Right cardiac atrium (tissue), 5 donors: ENCODE measurements around the gene SEC24C. TPM values are rescaled to one million over a fixed set of nuclear protein-coding genes. Genes with fewer than 3 reads are reported as not detected.
"Not testable (repeated sequence)": the region's sequence is repeated elsewhere in the genome, so short reads cannot be mapped to it uniquely, and the experiment has no call there.

ENCODE experiments used
- ATAC-seq, 2 donors: fragments of 200-7000 bp; cut with Tn5 transposase; one replicate each; pipeline versions ENCODE4 v1.8.0 to v1.9.1; 2020; ENCODE audit warnings: moderate library complexity in 2 of 2, mild to moderate bottlenecking in 1 of 2
- DNase-seq, 3 donors: peaks; one replicate each; pipeline ENCODE4 v3.0.0-alpha.2; 2020
- H3K27ac ChIP-seq: one replicate; pipeline ENCODE4 v1.5.1; 2013; ENCODE audit warnings: mild to moderate bottlenecking, low read length, control low read depth, moderate library complexity
- H3K27me3 ChIP-seq: one replicate; pipeline ENCODE4 v1.6.1; 2013; ENCODE audit not compliant: control insufficient read depth, insufficient read depth
- H3K4me1 ChIP-seq: one replicate; pipeline ENCODE4 v1.6.1; 2013; ENCODE audit warnings: low read length; ENCODE audit not compliant: control insufficient read depth, insufficient read depth
- H3K4me3 ChIP-seq: one replicate; pipeline ENCODE4 v1.5.1; 2013; ENCODE audit warnings: low read length, control low read depth
- H3K9me3 ChIP-seq: one replicate; pipeline ENCODE4 v1.6.1; 2013; ENCODE audit warnings: low read length; ENCODE audit not compliant: control insufficient read depth
- WGBS: extraction: QIAGEN DNeasy Blood & Tissue Kit; methylation state at CpG from one replicate; pipeline ENCODE4 v1.1.7; 2013; 5-methylcytosine and 5-hydroxymethylcytosine counted together
- intact Hi-C, 4 donors: fragments of 100-400 bp; cut with DNase I; formaldehyde crosslinking; loops; one replicate each; pipeline versions ENCODE4 v1.11.0 to v1.14.0; 2022 to 2023
- long read RNA-seq, 4 donors: library from polyadenylated mRNA; unstranded; transcript quantifications; one replicate each; pipeline ENCODE4 v2.0.0, GENCODE V29; 2020 to 2021
- polyA plus RNA-seq: library from polyadenylated mRNA; stranded (reverse); fragments of 200-250 nt; gene quantifications from one replicate; pipeline ENCODE4 v1.2.3, GENCODE V29; 2013
- total RNA-seq, 4 donors: library from RNA; stranded (reverse); fragmentation: NEBNext Ultra II Directional; extraction: Animal tissue kit (Norgen Biotek cat#: 25700); gene quantifications; one replicate each; pipeline ENCODE4 v1.2.1, GENCODE V29; 2021
- donor health status: healthy with polysubstance abuse.
- donor health status: DM: no; HTN: yes; CAD: no.
- donor health status: DM: no; HTN: no; CAD: no.
- donor health status: DM: no; HTN: yes; CAD: no; lungs with severe emphysema.
- donor health status: DM: yes; HTN: yes; CAD: no.

The SEC24C gene, protein sequence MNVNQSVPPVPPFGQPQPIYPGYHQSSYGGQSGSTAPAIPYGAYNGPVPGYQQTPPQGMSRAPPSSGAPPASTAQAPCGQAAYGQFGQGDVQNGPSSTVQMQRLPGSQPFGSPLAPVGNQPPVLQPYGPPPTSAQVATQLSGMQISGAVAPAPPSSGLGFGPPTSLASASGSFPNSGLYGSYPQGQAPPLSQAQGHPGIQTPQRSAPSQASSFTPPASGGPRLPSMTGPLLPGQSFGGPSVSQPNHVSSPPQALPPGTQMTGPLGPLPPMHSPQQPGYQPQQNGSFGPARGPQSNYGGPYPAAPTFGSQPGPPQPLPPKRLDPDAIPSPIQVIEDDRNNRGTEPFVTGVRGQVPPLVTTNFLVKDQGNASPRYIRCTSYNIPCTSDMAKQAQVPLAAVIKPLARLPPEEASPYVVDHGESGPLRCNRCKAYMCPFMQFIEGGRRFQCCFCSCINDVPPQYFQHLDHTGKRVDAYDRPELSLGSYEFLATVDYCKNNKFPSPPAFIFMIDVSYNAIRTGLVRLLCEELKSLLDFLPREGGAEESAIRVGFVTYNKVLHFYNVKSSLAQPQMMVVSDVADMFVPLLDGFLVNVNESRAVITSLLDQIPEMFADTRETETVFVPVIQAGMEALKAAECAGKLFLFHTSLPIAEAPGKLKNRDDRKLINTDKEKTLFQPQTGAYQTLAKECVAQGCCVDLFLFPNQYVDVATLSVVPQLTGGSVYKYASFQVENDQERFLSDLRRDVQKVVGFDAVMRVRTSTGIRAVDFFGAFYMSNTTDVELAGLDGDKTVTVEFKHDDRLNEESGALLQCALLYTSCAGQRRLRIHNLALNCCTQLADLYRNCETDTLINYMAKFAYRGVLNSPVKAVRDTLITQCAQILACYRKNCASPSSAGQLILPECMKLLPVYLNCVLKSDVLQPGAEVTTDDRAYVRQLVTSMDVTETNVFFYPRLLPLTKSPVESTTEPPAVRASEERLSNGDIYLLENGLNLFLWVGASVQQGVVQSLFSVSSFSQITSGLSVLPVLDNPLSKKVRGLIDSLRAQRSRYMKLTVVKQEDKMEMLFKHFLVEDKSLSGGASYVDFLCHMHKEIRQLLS
- 10 to 100 TPM; 43.7 to 50.9 (median 46.2) TPM for total RNA-seq
- 30.6 TPM for polyA plus RNA-seq
- long read RNA-seq, donor 1, full-length matches to known transcripts: 16 of 144 reads
- long read RNA-seq, donor 1, partial matches to known transcripts: 114 of 144 reads
- long read RNA-seq, donor 1, other reads (novel, unspliced or antisense): 14 of 144 reads
- long read RNA-seq, donor 2, full-length matches to known transcripts: 8 of 52 reads
- long read RNA-seq, donor 2, partial matches to known transcripts: 33 of 52 reads
- long read RNA-seq, donor 2, other reads (novel, unspliced or antisense): 11 of 52 reads
- long read RNA-seq, donor 3, full-length matches to known transcripts: 9 of 227 reads
- long read RNA-seq, donor 3, partial matches to known transcripts: 193 of 227 reads
- long read RNA-seq, donor 3, other reads (novel, unspliced or antisense): 25 of 227 reads
- long read RNA-seq, donor 4, full-length matches to known transcripts: 9 of 70 reads
- long read RNA-seq, donor 4, partial matches to known transcripts: 47 of 70 reads
- long read RNA-seq, donor 4, other reads (novel, unspliced or antisense): 14 of 70 reads

DNA sequence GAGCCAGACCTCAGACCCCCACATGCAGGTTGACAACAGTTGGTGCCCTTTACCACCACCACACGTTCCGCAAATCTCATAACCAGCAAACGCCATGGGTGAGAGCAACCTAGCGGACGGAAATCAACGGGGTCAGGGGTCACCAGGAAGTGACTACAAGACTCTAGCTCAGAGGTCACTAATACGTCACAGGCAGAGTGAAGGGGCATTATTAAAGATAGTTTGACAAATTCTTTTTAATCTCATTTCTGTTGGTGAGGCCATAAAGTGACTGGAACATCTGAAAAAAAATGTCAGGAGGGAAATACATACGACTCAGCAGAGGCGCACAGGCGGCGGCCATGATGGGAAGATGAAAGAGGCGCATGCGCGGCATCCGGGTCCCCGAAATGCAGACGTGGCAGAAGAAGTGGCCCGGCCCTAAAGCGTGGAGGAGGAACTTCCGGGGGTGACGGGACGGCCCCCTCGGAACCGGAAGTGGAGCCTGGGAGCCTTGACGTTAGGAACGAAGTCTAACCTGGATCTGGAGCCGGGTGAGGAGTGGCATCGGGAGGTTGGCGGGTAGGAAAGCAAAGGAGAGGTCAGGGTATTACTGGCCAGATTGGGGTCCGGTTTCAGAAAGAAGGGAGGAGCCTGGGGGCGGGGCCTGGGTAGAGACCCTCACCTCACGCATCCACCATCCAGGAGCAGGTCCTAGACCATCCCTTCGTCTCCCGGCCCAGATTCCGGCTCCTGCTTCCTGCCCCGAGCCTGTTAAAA lies at the start of gene SEC24C:
TSS of gene SEC24C (plus strand) at position 468 of the 759 bp plus-strand sequence. CDS start 2,461 bp downstream, outside the sequence.
- H3K9me3 ChIP-seq: no peaks in the 10 kb centered on the region
- peak within 1 kb of the TSS; percentile 80 for H3K4me3 ChIP-seq
- H3K27me3 ChIP-seq: no peaks in the 10 kb centered on the region
- under 1% methylated on average over 36 of the region's 36 CpGs for WGBS
- intact Hi-C loops: loop anchor here in 1 of 4 donors (5.0 kb wide), 1 partner anchor 92 kb away; no protein-coding TSS in a partner anchor
- peak; percentile 96 to 97 for ATAC-seq
- H3K4me1 ChIP-seq: peaks cover 5% of the 10 kb centered on the region
- peak within 1 kb of the TSS; percentile 92 for H3K27ac ChIP-seq
- DNase-seq: peak; percentile 97 to 99 (median 98)

DNA sequence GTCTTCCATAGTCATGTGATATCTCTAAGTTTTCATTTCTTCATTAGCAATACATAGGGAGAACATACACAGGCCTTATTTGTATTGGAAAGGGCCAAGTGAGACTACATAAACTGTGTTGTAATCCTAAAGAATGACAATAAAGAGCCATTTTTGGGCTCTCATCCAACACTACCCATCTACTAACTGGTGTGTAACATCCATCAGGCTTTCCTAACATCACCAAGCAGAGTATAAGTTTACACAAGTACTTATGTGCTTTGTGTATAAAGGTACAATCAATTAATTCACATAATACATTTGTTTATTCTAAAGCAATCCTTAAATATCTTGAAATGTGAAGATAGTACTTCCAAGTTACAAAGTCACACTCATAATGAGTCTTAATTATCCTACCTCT lies 48.9 kb upstream of the SEC24C start:
- intact Hi-C loops, ATAC-seq: not testable (repeated sequence)

DNA sequence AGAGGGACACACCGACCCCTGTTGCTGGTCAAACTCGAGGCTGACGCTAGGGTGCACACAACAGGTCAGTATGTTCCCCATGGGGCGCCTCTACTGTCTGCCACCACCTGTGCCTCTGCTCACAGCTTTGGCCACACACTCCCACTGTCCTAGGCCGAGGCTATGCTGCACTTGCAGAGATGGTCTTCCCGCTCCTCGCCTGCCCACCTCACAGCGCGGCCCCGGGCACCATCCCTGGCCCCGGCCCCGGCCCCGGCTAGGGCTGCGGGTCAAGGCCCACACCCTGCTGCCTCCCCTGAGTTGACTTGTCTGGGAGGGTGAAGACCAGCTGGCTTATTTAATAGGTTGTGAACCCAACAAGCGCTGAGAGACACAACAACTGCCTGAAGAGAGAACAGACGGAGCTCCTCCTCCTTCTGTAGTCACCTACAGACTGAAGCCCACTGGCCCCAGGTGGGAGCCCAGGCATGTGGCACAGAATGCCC lies 46.5 kb upstream of the SEC24C start, which contains the start of gene AGAP5:
TSS of gene AGAP5 (minus strand) at position 435 of the 485 bp plus-strand sequence. CDS start at position 81, 354 bp downstream.
- H3K27ac ChIP-seq, H3K4me1 ChIP-seq, H3K9me3 ChIP-seq, H3K4me3 ChIP-seq, ATAC-seq, H3K27me3 ChIP-seq, intact Hi-C loops: not testable (repeated sequence)
- peak in 1 of 3 donors; percentile 44 for DNase-seq
- 95% methylated on average over 16 of the region's 16 CpGs for WGBS

More for the DNA sequence above, 48.9 kb upstream of the SEC24C start:
- DNase-seq, H3K4me3 ChIP-seq, H3K9me3 ChIP-seq, H3K27ac ChIP-seq, H3K4me1 ChIP-seq, H3K27me3 ChIP-seq: not testable (repeated sequence)

DNA sequence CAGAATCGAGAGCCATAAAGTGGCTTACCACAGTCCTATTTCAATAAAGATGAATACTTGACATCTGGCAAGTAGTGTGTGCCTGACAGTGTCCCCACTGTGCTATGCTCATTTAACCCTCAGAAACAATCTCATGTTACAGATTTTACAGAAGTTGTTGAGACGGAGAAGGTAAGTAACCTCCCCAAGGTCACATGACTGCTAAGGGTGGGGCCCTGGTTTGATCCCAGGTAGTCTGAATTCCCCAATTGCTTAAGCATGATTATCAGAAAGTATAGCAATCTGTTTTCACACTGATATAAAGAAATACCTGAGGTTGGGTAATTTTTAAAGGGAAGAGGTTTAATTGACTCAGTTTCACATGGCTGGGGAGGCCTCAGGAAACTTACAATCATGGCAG lies 45.4 kb upstream of the SEC24C start:
- H3K4me3 ChIP-seq, H3K27ac ChIP-seq, H3K9me3 ChIP-seq, ATAC-seq, H3K27me3 ChIP-seq, intact Hi-C loops, H3K4me1 ChIP-seq, DNase-seq: not testable (repeated sequence)
- WGBS: 97% methylated on average over 2 of the region's 2 CpGs

DNA sequence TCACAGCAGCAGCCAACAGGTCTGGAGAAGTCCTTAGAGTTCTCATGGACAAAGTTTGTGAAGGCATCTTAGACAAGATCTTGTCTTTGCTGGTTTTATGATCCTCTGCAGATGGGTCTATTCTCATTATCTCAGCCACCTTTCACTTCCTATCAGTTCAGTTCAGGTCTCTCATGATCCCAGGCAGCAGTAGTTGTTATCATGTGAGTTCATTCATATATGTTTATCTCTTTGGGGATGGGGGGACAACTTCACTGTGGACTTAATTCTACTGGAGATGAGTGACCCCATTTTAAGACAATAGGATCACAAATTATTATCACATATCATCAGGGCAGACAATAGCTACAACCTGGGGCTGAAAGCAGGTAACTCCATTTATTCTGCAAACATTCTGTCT lies 40.2 kb upstream of the SEC24C start:
- H3K27ac ChIP-seq, H3K4me3 ChIP-seq, intact Hi-C loops, H3K9me3 ChIP-seq, DNase-seq, H3K4me1 ChIP-seq, H3K27me3 ChIP-seq, ATAC-seq: not testable (repeated sequence)

DNA sequence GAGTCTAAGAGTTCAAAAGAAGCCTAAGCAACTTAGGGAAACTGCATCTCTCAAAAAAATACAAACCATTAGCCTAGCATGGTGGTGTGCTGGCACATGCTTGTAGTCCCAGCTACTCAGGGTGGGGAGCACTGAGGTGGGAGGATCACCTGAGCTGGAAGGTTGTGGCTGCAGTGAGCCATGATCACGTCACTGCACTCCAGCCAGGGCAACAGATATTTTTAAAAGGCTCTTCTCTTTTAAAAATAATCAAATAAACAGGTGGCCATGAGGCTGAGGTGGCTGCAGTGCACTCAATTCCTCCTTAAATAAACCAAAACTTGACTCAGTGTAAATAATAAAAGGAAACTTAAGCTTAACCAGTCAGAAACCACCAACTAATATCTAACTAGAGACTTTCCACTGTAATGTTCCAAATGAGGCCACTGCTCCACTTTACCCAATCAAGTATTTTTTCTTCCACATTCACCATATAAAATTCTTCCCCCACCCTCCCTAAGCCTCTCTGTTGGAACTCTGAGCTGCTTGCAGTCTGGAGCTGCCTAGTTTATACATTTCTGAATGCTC lies 38.6 kb upstream of the SEC24C start:
- DNase-seq, H3K27ac ChIP-seq, intact Hi-C loops, ATAC-seq, H3K27me3 ChIP-seq, H3K4me1 ChIP-seq, H3K4me3 ChIP-seq, H3K9me3 ChIP-seq: not testable (repeated sequence)
- WGBS: 92% methylated on average over 1 of the region's 1 CpG

DNA sequence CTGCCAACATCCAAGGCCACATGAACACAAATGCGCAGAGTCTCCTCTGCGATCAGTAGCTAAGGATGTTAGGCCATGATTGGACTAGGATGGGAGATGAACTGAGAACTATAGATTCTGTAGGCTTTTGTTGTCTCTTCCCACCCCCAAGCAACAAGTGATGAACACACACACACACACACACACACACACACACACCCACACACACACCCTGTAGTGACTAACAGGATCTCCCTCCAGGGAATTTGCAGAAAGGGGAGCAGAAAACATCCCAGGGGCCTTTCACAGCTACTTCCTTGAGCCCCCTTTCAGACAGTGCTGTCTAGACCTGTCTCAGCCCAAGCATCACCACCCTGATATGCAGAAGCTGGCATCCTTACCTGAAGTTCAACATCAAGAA lies 37.7 kb upstream of the SEC24C start:
- 99% methylated on average over 2 of the region's 2 CpGs for WGBS
- H3K27ac ChIP-seq, H3K27me3 ChIP-seq, intact Hi-C loops, H3K9me3 ChIP-seq, DNase-seq, ATAC-seq, H3K4me1 ChIP-seq, H3K4me3 ChIP-seq: not testable (repeated sequence)

DNA sequence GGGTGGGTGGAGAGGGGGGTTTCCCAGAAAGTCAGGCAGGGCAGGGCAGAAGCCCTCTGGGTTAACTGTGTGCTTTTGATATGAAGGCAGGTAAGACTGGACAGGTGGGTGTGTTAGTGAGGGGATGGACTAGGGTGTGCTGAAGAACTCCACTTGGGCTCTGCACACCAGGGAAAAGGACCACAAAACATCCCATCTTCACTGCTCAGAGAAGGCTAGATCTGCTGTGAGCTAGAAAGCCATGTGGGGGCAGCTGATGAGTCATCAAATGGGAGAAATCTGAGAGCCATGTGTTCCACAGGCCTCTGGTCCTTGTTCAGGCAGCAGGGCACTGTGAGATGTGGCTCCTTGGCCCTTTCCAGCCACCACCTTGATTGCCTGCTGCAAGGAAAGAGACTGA lies 36.5 kb upstream of the SEC24C start:
- ATAC-seq, H3K9me3 ChIP-seq, H3K27me3 ChIP-seq, H3K27ac ChIP-seq, H3K4me3 ChIP-seq, H3K4me1 ChIP-seq, DNase-seq, intact Hi-C loops: not testable (repeated sequence)

DNA sequence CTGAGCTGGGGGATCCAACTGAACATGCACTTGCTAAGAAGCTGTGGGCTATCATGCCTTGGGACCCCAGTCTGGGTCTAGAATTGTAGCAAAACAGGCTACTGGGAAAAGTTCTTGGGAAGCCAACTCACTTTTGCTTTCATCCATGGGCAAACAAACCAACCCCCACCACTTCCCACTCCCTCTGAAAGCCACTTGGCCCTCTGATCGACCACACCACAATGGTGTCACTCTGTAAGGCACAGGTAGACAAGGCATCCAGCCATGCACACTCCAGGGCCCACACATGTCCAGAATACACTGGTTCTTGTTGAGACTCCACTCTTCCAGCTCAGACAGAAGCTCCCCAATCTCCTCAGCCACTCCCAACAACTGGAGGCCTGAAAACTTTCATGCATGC lies 36.0 kb upstream of the SEC24C start:
- H3K27ac ChIP-seq, H3K27me3 ChIP-seq, DNase-seq, H3K4me3 ChIP-seq, intact Hi-C loops, ATAC-seq, H3K4me1 ChIP-seq, H3K9me3 ChIP-seq: not testable (repeated sequence)
- WGBS: 86% methylated on average over 1 of the region's 1 CpG
